Liver (tissue), 4 donors: ENCODE data around the gene IFT20. TPM values are rescaled to one million over a fixed set of nuclear protein-coding genes. Genes with fewer than 3 reads are reported as not detected.

Experiments used
- polyA plus RNA-seq, 2 donors: library from polyadenylated mRNA; stranded (reverse) in 1 of 2; unstranded in 1 of 2; fragments of 200-250 nt in 1 of 2; fragments of >200 nt in 1 of 2; fragmentation: Nextera tagmentation in 1 of 2; extraction: Ambion mirVana in 1 of 2; gene quantifications; one replicate each; pipeline versions ENCODE4 v1.2.1 to v1.2.3, GENCODE V29; 2013 to 2015
- total RNA-seq, 2 donors: library from RNA; depleted of rRNA; stranded (reverse); fragments of >200 nt; gene quantifications; one replicate each; pipeline ENCODE4 v1.2.3, GENCODE V29; 2014
- donor health status: healthy.
- donor health status: healthy.
- donor health status: healthy.

IFT20 gene
- total and polyA plus RNA-seq, 4 donors, result 15.5 to 37.1 (median 24.7) TPM

Other genes starting within 250 kb of the IFT20 start
- gene TMEM97, start 16.3 kb downstream of the IFT20 start, total RNA-seq, result 10 to 100 TPM; 53.0 to 90.2 TPM
- gene TMEM97, start 16.3 kb downstream of the IFT20 start, polyA plus RNA-seq, result 10 to 100 TPM; 29.5 to 74.0 TPM
- gene TNFAIP1, start 289 bp upstream of the IFT20 start, total RNA-seq, result 10 to 100 TPM; 11.7 to 21.9 TPM
- 10 to 100 TPM; 17.4 to 31.7 TPM for gene TNFAIP1, start 289 bp upstream of the IFT20 start, polyA plus RNA-seq
- gene POLDIP2, start 22.1 kb upstream of the IFT20 start, total RNA-seq, result 100 to 1,000 TPM in 1 of 2 donors, 10 to 100 TPM in 1; 65.5 to 117 TPM
- 100 to 1,000 TPM in 1 of 2 donors, 10 to 100 TPM in 1; 90.2 to 150 TPM for gene POLDIP2, start 22.1 kb upstream of the IFT20 start, polyA plus RNA-seq
- gene SEBOX, start 29.7 kb upstream of the IFT20 start, total RNA-seq, result under 1 TPM; 0.19 to 0.59 TPM
- not detected for gene SEBOX, start 29.7 kb upstream of the IFT20 start, polyA plus RNA-seq
- 1,000 to 10,000 TPM; 1,668 to 3,689 TPM for gene VTN, start 34.8 kb upstream of the IFT20 start, total RNA-seq
- gene VTN, start 34.8 kb upstream of the IFT20 start, polyA plus RNA-seq, result 1,000 to 10,000 TPM; 3,352 to 4,059 TPM
- 1 to 10 TPM; 4.9 to 5.4 TPM for gene SARM1, start 36.2 kb upstream of the IFT20 start, total RNA-seq
- gene SARM1, start 36.2 kb upstream of the IFT20 start, polyA plus RNA-seq, result 1 to 10 TPM; 2.4 to 5.4 TPM
- gene SLC46A1, start 70.7 kb upstream of the IFT20 start, total RNA-seq, result 10 to 100 TPM; 13.6 to 47.9 TPM
- 10 to 100 TPM; 17.9 to 20.4 TPM for gene SLC46A1, start 70.7 kb upstream of the IFT20 start, polyA plus RNA-seq
- under 1 TPM; 0.25 to 0.47 TPM for gene SLC13A2, start 138.2 kb upstream of the IFT20 start, total RNA-seq
- gene SLC13A2, start 138.2 kb upstream of the IFT20 start, polyA plus RNA-seq, result under 1 TPM; 0.10 to 0.52 TPM
- not detected for gene FOXN1, start 170.9 kb upstream of the IFT20 start, total RNA-seq
- gene FOXN1, start 170.9 kb upstream of the IFT20 start, polyA plus RNA-seq, result not detected
- gene UNC119, start 217.2 kb upstream of the IFT20 start, total RNA-seq, result 10 to 100 TPM; 14.0 to 20.0 TPM
- gene UNC119, start 217.2 kb upstream of the IFT20 start, polyA plus RNA-seq, result 10 to 100 TPM; 16.0 to 16.2 TPM
- 10 to 100 TPM; 12.4 to 29.5 TPM for gene PIGS, start 236.1 kb upstream of the IFT20 start, total RNA-seq
- gene PIGS, start 236.1 kb upstream of the IFT20 start, polyA plus RNA-seq, result 10 to 100 TPM in 1 of 2 donors, 1 to 10 TPM in 1; 7.3 to 14.2 TPM
- 100 to 1,000 TPM; 104 to 131 TPM for gene ALDOC, start 241.4 kb upstream of the IFT20 start, total RNA-seq
- 10 to 100 TPM; 40.1 to 85.1 TPM for gene ALDOC, start 241.4 kb upstream of the IFT20 start, polyA plus RNA-seq